ENCODE measurements around the gene TFG.

Gene TFG

DNA sequence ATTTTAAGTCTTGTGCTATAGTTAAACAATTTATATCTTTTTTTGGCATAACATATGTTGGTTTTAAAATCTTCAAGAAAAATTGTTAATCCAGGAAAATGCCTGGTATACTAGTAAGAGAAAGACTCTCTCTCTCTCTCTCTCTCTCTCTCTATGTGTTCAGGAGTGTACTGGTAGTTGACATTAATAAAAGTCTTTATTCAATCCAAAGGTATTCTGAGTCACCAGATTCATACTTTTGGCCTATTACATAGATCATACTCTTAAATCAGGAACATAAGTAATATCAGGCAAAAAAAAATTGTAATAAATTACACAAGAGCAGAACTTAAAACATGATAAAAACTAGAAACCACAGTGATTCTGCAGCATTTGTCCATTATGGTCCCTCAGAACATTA lies 70.2 kb downstream of the TFG start:
- Histone ChIP-seq H3K36me3 (ENCODE audit: insufficient read depth, low read length) (no peaks in the 10 kb centered on the region), H3K4me1 (ENCODE audit: insufficient read depth, low read length) (no peaks in the 10 kb centered on the region)

GRCh38 chr3:100780071-100780622 lies 70.9 kb downstream of the TFG start:
- Histone ChIP-seq H3K9ac (ENCODE audit: low read depth, low read length) (no peak overlapping the region), H3K9me3 (ENCODE audit: control insufficient read depth, insufficient read depth, low read length) (no peaks in the 10 kb centered on the region), H3K36me3 (ENCODE audit: insufficient read depth, low read length) (no peaks in the 10 kb centered on the region), H3K4me1 (ENCODE audit: insufficient read depth, low read length) (no peaks in the 10 kb centered on the region)

More for the DNA sequence above, 70.2 kb downstream of the TFG start:
- no peaks in the 10 kb centered on the region for H3K9me3 ChIP-seq (ENCODE audit: control insufficient read depth, insufficient read depth, low read length)
- H3K9ac ChIP-seq (ENCODE audit: low read depth, low read length), result no peak overlapping the region

GRCh38 chr3:100781301-100781700 lies 72.0 kb downstream of the TFG start:
- Histone ChIP-seq H3K9ac (ENCODE audit: low read depth, low read length) (no peak overlapping the region), H3K9me3 (ENCODE audit: control insufficient read depth, insufficient read depth, low read length) (no peaks in the 10 kb centered on the region; the same call in 1 of the 2 replicates), H3K4me1 (ENCODE audit: insufficient read depth, low read length) (no peaks in the 10 kb centered on the region), H3K36me3 (ENCODE audit: insufficient read depth, low read length) (no peaks in the 10 kb centered on the region)

- Histone ChIP-seq H3K36me3 (ENCODE audit: insufficient read depth, low read length) (no peaks in the 10 kb centered on the region), H3K9ac (ENCODE audit: low read depth, low read length) (no peak overlapping the region), H3K9me3 (ENCODE audit: control insufficient read depth, insufficient read depth, low read length) (no peaks in the 10 kb centered on the region; the same call in 1 of the 2 replicates), H3K4me1 (ENCODE audit: insufficient read depth, low read length) (no peaks in the 10 kb centered on the region)
These were observed 73.1 kb downstream of the TFG start for GRCh38 chr3:100782348-100782747.

DNA sequence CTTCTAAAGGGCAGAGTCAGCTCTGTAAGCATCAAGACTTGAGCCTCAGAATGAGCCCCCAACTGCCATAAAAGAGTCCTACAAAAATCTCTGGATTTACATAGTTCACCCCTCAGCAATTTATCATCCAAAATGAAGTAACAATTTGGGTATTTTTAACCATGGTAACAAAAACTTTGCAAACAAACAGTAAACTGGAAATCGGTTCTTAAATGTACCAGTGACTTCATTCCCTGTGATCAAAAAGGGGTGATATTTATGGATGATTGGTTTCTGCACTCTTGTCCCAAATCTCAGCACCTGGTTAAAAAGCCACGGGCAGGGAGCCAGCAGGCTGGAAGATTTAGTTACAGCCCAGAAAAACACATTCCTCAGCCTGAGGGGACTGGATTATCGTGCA lies 73.6 kb downstream of the TFG start:
- no peaks in the 10 kb centered on the region; the same call in 1 of the 2 replicates for H3K9me3 ChIP-seq (ENCODE audit: control insufficient read depth, insufficient read depth, low read length)
- H3K4me1 ChIP-seq (ENCODE audit: insufficient read depth, low read length), result no peaks in the 10 kb centered on the region
- H3K36me3 ChIP-seq (ENCODE audit: insufficient read depth, low read length), result no peaks in the 10 kb centered on the region
- no peak overlapping the region for H3K9ac ChIP-seq (ENCODE audit: low read depth, low read length)

GRCh38 chr3:100783619-100784018 lies 74.3 kb downstream of the TFG start:
- no peaks in the 10 kb centered on the region for H3K36me3 ChIP-seq (ENCODE audit: insufficient read depth, low read length)

GRCh38 chr3:100789579-100789978 lies 80.3 kb downstream of the TFG start:
- no peaks in the 10 kb centered on the region for H3K4me1 ChIP-seq (ENCODE audit: insufficient read depth, low read length)
- H3K9me3 ChIP-seq (ENCODE audit: control insufficient read depth, insufficient read depth, low read length), result no peaks in the 10 kb centered on the region; the same call in 1 of the 2 replicates
- no peak overlapping the region for H3K9ac ChIP-seq (ENCODE audit: low read depth, low read length)
- H3K36me3 ChIP-seq (ENCODE audit: insufficient read depth, low read length), result no peaks in the 10 kb centered on the region

More at GRCh38 chr3:100783619-100784018, 74.3 kb downstream of the TFG start:
- Histone ChIP-seq H3K4me1 (ENCODE audit: insufficient read depth, low read length) (no peaks in the 10 kb centered on the region), H3K9me3 (ENCODE audit: control insufficient read depth, insufficient read depth, low read length) (no peaks in the 10 kb centered on the region; the same call in 1 of the 2 replicates), H3K9ac (ENCODE audit: low read depth, low read length) (no peak overlapping the region)

GRCh38 chr3:100796556-100796955 lies 87.3 kb downstream of the TFG start:
- no peaks in the 10 kb centered on the region for H3K36me3 ChIP-seq (ENCODE audit: insufficient read depth, low read length)
- H3K9ac ChIP-seq (ENCODE audit: low read depth, low read length), result no peak overlapping the region
- H3K4me1 ChIP-seq (ENCODE audit: insufficient read depth, low read length), result no peaks in the 10 kb centered on the region
- H3K9me3 ChIP-seq (ENCODE audit: control insufficient read depth, insufficient read depth, low read length), result no peaks in the 10 kb centered on the region

DNA sequence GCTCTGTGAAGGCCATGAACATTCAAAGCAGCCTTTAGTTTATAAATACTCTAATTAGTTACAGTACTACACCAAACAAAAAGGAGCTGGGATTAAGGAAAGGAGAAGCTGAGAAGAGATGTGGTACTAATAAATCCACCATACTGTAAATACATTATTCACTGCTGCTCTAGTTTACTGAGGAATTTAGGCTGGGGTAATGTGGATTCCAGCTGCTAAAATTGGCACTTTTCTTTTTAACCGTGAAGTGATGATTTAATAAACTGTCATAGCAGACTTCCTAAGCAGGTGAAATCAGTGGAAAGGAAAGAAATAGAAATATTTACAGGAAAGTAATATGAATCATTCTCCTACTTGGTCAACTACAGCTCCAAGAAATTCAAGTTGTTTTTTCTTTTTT lies 88.7 kb downstream of the TFG start:
- Histone ChIP-seq H3K4me1 (ENCODE audit: insufficient read depth, low read length) (no peaks in the 10 kb centered on the region), H3K9me3 (ENCODE audit: control insufficient read depth, insufficient read depth, low read length) (no peaks in the 10 kb centered on the region), H3K9ac (ENCODE audit: low read depth, low read length) (no peak overlapping the region), H3K36me3 (ENCODE audit: insufficient read depth, low read length) (no peaks in the 10 kb centered on the region)
